ENCODE results near the gene NEUROD4.

Gene NEUROD4

GRCh38 chr12:55061024-55061423, 41.2 kb downstream of the NEUROD4 start:
- DNase-seq: no peak

GRCh38 chr12:55063291-55063690, 43.5 kb downstream of the NEUROD4 start:
- no peak for DNase-seq

- no peak for DNase-seq
Observed at GRCh38 chr12:55065535-55065934, 45.8 kb downstream of the NEUROD4 start.

GRCh38 chr12:55067701-55068100, 47.9 kb downstream of the NEUROD4 start:
- DNase-seq: no peak

- peak; percentile 13 for DNase-seq
Observed at GRCh38 chr12:55068416-55069010, 48.7 kb downstream of the NEUROD4 start.

GRCh38 chr12:55072083-55072482, 52.3 kb downstream of the NEUROD4 start:
- peak; percentile 85 for DNase-seq

- DNase-seq: peak; percentile 86
Observed at GRCh38 chr12:55073043-55074022, 53.6 kb downstream of the NEUROD4 start.

GRCh38 chr12:55074806-55075205, 55.0 kb downstream of the NEUROD4 start:
- DNase-seq: no peak

Data from stimulated activated CD4-positive, alpha-beta T cell treated with anti-CD3 and anti-CD28 coated beads, Interleukin-15, amount 100 ng/mL, for 24 hours (primary cell).